ENCODE data around the gene SVEP1. TPM values are rescaled to one million over a fixed set of nuclear protein-coding genes. Genes with fewer than 3 reads are reported as not detected.

The SVEP1 gene
- total RNA-seq, 1 donor from 2014 or later, result 0.56 TPM

- TF ChIP-seq, protein P1, sequence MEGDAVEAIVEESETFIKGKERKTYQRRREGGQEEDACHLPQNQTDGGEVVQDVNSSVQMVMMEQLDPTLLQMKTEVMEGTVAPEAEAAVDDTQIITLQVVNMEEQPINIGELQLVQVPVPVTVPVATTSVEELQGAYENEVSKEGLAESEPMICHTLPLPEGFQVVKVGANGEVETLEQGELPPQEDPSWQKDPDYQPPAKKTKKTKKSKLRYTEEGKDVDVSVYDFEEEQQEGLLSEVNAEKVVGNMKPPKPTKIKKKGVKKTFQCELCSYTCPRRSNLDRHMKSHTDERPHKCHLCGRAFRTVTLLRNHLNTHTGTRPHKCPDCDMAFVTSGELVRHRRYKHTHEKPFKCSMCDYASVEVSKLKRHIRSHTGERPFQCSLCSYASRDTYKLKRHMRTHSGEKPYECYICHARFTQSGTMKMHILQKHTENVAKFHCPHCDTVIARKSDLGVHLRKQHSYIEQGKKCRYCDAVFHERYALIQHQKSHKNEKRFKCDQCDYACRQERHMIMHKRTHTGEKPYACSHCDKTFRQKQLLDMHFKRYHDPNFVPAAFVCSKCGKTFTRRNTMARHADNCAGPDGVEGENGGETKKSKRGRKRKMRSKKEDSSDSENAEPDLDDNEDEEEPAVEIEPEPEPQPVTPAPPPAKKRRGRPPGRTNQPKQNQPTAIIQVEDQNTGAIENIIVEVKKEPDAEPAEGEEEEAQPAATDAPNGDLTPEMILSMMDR (IDR thresholded peaks at IDR 0.05), result no peak
- no peak for TF ChIP-seq EZH2 (IDR thresholded peaks at IDR 0.05)
- no peak for TF ChIP-seq EZH2phosphoT487 (IDR thresholded peaks at IDR 0.05)
- H3K9me3 Mint-ChIP-seq, result no peaks in the 10 kb centered on the region
- H3K9me3 ChIP-seq (ENCODE audit: low read depth), result no peaks in the 10 kb centered on the region
- no peaks in the 10 kb centered on the region for H3F3A ChIP-seq (ENCODE audit: low read depth)
- H3K36me3 Mint-ChIP-seq, result no peaks in the 10 kb centered on the region
- no peak overlapping the region for H3K27ac Mint-ChIP-seq
- H3K27ac ChIP-seq, result no peak overlapping the region
- H3K27me3 Mint-ChIP-seq (ENCODE audit: insufficient read depth, low read depth), result peaks cover 2% of the 10 kb centered on the region
- H3K4me1 ChIP-seq, result no peaks in the 10 kb centered on the region
- DNase-seq (ENCODE audit: low spot score), result no peak
- H3K4me2 ChIP-seq, result no peak overlapping the region
- H3K79me2 ChIP-seq (ENCODE audit: low read depth), result no peaks in the 10 kb centered on the region
- H2AFZ ChIP-seq (replicated peaks), result no peak overlapping the region
- H3K4me3 Mint-ChIP-seq, result no peak overlapping the region
- no peaks in the 10 kb centered on the region for H4K20me1 ChIP-seq (ENCODE audit: low read depth)
- no peaks in the 10 kb centered on the region for H3K27me3 ChIP-seq
- H3K4me3 ChIP-seq, result no peak overlapping the region
- H3K4me1 Mint-ChIP-seq, result no peaks in the 10 kb centered on the region
- H3K9ac ChIP-seq, result no peak overlapping the region
- H3K36me3 ChIP-seq, result no peaks in the 10 kb centered on the region
Measured at GRCh38 chr9:110330484-110331105, 248.9 kb downstream of the SVEP1 start.

DNA sequence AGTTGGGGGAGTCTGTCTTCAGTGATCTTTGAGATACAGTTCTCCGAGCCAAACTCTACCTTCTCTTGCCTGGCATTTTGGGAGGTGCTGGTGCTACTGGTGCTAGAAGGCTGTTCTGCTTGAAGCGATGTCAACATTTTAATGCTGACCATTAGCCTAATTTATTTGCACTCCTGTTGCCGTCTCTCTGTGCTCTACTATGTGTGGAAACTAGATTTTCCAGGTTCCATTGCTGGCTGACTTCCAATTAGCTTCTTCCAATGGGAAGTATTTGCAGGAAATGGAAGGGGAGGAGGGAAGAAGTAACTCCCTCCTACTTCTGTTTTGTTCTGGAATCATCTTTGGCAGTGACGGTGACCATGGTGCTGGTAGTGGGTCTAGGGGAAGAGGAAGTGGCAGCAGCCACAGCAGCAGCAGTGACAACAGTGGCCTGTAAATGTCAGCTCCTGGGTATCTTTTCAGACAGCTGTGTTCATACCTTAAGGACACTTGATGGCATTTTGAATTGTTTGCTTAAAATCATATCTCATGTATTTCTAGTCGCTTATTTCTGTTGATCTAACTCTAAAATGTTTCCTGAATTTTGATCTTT is 249.8 kb downstream of the SVEP1 start:
- DNase-seq (ENCODE audit: low spot score), result no peak
- H3K27me3 Mint-ChIP-seq (ENCODE audit: insufficient read depth, low read depth), result peaks cover 2% of the 10 kb centered on the region
- Histone ChIP-seq H3K27ac (no peak overlapping the region), H3K4me1 (no peaks in the 10 kb centered on the region), H3K9me3 (ENCODE audit: low read depth) (no peaks in the 10 kb centered on the region), H3K9ac (no peak overlapping the region), H3K4me3 (no peak overlapping the region), H3K79me2 (ENCODE audit: low read depth) (no peaks in the 10 kb centered on the region), H3K36me3 (no peaks in the 10 kb centered on the region), H2AFZ (replicated peaks) (no peak overlapping the region), H3K4me2 (no peak overlapping the region), H3K27me3 (no peaks in the 10 kb centered on the region), H3F3A (ENCODE audit: low read depth) (no peaks in the 10 kb centered on the region), H4K20me1 (ENCODE audit: low read depth) (no peaks in the 10 kb centered on the region)
- H3K36me3 Mint-ChIP-seq, result no peaks in the 10 kb centered on the region
- H3K9me3 Mint-ChIP-seq, result no peaks in the 10 kb centered on the region
- no peaks in the 10 kb centered on the region for H3K4me1 Mint-ChIP-seq
- TF ChIP-seq, protein P1 (IDR thresholded peaks at IDR 0.05), result no peak
- TF ChIP-seq EZH2 (IDR thresholded peaks at IDR 0.05) (no peak), EZH2phosphoT487 (IDR thresholded peaks at IDR 0.05) (no peak)
- no peak overlapping the region for H3K27ac Mint-ChIP-seq
- H3K4me3 Mint-ChIP-seq, result no peak overlapping the region

DNA sequence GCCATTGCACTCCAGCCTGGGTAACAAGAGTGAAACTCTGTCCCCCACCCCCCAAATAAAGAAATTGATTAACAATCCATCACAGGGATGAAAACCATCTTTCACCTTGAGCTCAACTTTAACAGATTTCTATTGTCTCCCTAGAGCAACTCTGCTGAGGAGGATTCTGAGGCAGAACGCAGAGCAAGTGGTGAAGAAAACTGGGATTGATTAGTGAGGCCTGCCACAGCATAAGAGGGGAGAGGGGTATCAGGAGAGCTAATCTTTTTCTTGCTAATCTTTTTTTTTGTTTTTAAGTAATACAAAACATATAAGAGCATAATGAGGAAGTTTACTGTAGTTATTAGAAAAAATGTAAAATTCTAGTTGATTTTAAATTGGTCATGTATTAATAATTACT is 250.8 kb downstream of the SVEP1 start:
- DNase-seq (ENCODE audit: low spot score), result no peak
- Histone ChIP-seq H3K9me3 (ENCODE audit: low read depth) (no peaks in the 10 kb centered on the region), H3K4me1 (no peaks in the 10 kb centered on the region), H3K9ac (no peak overlapping the region), H2AFZ (replicated peaks) (no peak overlapping the region), H3F3A (ENCODE audit: low read depth) (no peaks in the 10 kb centered on the region), H3K36me3 (no peaks in the 10 kb centered on the region), H3K27ac (no peak overlapping the region), H3K4me3 (no peak overlapping the region), H4K20me1 (ENCODE audit: low read depth) (no peaks in the 10 kb centered on the region), H3K4me2 (no peak overlapping the region), H3K27me3 (no peaks in the 10 kb centered on the region), H3K79me2 (ENCODE audit: low read depth) (no peaks in the 10 kb centered on the region)
- Mint-ChIP-seq H3K4me3 (no peak overlapping the region), H3K27me3 (ENCODE audit: insufficient read depth, low read depth) (peaks cover 2% of the 10 kb centered on the region), H3K36me3 (no peaks in the 10 kb centered on the region), H3K4me1 (no peaks in the 10 kb centered on the region), H3K27ac (no peak overlapping the region), H3K9me3 (no peaks in the 10 kb centered on the region)
- TF ChIP-seq, protein P1 (IDR thresholded peaks at IDR 0.05), result no peak
- TF ChIP-seq EZH2phosphoT487 (IDR thresholded peaks at IDR 0.05), result no peak
- no peak for TF ChIP-seq EZH2 (IDR thresholded peaks at IDR 0.05)

Data from neural progenitor cell (in vitro differentiated cells).